CD4-positive, alpha-beta T cell treated with Interferon gamma for 1 hour (primary cell): ENCODE measurements around the gene TPPP3.
"Not testable (repeated sequence)": the region's sequence is repeated elsewhere in the genome, so short reads cannot be mapped to it uniquely, and the experiment has no call there.

Source experiments
- DNase-seq: peaks from one replicate; pipeline ENCODE4 v3.0.0-alpha.2; 2020

TPPP3 gene

GRCh38 chr16:67425580-67425979 is 32.3 kb upstream of the TPPP3 start:
- no peak for DNase-seq

GRCh38 chr16:67425061-67425460 is 31.8 kb upstream of the TPPP3 start:
- DNase-seq, result no peak

GRCh38 chr16:67424261-67424615 is 30.9 kb upstream of the TPPP3 start:
- DNase-seq, result no peak

GRCh38 chr16:67423611-67424260 is 30.4 kb upstream of the TPPP3 start:
- no peak for DNase-seq

GRCh38 chr16:67423015-67423414 is 29.7 kb upstream of the TPPP3 start:
- no peak for DNase-seq

- DNase-seq, result no peak
Measured at GRCh38 chr16:67421030-67421429, 27.7 kb upstream of the TPPP3 start.

- DNase-seq, result no peak
Measured at GRCh38 chr16:67419931-67420330, 26.6 kb upstream of the TPPP3 start.

GRCh38 chr16:67419502-67419901 is 26.2 kb upstream of the TPPP3 start:
- no peak for DNase-seq

- no peak for DNase-seq
Measured at GRCh38 chr16:67417333-67418061, 24.2 kb upstream of the TPPP3 start.

- peak; percentile 42 for DNase-seq
Measured at GRCh38 chr16:67415872-67416793, 22.8 kb upstream of the TPPP3 start, which contains the start of gene ZDHHC1. Gene ZDHHC1 (minus strand): TSS chr16:67416477. CDS start chr16:67407775, 8,702 bp downstream.

- not testable (repeated sequence) for DNase-seq
Measured at GRCh38 chr16:67415421-67415820, 22.1 kb upstream of the TPPP3 start.

- DNase-seq, result no peak
Measured at GRCh38 chr16:67413978-67414911, 20.9 kb upstream of the TPPP3 start.

- DNase-seq, result no peak
Measured at GRCh38 chr16:67412294-67412693, 19.0 kb upstream of the TPPP3 start.

GRCh38 chr16:67411339-67411738 is 18.0 kb upstream of the TPPP3 start:
- no peak for DNase-seq

GRCh38 chr16:67409631-67410030 is 16.3 kb upstream of the TPPP3 start:
- no peak for DNase-seq

- DNase-seq, result no peak
Measured at GRCh38 chr16:67407788-67408452, 14.6 kb upstream of the TPPP3 start.

GRCh38 chr16:67407176-67407787 is 14.0 kb upstream of the TPPP3 start:
- DNase-seq, result no peak

GRCh38 chr16:67406111-67406971 is 13.0 kb upstream of the TPPP3 start:
- no peak for DNase-seq

GRCh38 chr16:67405336-67405735 is 12.0 kb upstream of the TPPP3 start:
- no peak for DNase-seq

- no peak for DNase-seq
Measured at GRCh38 chr16:67404740-67405226, 11.5 kb upstream of the TPPP3 start.
